Neural progenitor cell (in vitro differentiated cells): ENCODE measurements around the gene NKAIN2.

ENCODE experiments used
- EZH2 ChIP-seq: fragments of 200-600 bp; sonication (generic); IDR thresholded peaks from 2 replicates; pipeline ENCODE4 v1.6.1; 2017; ENCODE audit warnings: antibody characterized with exemption, mild to moderate bottlenecking, moderate library complexity
- EZH2phosphoT487 ChIP-seq: fragments of 200-600 bp; sonication (generic); IDR thresholded peaks from 2 replicates; pipeline ENCODE4 v1.6.1; 2017; ENCODE audit warnings: antibody characterized with exemption
- TF ChIP-seq, protein P1 (sequence below): fragments of 200-600 bp; sonication (generic); IDR thresholded peaks from 2 replicates; pipeline ENCODE4 v1.5.1; 2017; ENCODE audit warnings: antibody characterized with exemption, mild to moderate bottlenecking

DNA sequence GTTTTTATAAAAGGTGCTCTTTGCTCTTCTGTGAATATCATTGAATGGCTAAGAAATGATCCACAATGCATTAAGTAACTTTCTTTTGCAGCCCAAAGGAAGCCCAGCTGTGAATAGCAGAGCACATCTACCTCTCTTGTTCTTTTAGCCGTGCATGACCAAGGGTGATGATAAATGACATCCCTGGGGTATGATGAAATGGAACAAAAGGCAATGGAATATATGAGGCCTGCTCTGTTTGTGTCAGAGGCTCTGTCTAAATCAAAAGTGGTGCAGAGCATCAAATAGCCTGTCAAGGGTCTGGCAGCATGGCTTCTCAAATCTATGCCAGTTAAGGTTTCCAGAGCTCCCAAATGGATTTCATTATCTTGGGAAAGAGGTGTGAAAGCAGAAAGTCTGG lies 796.0 kb downstream of the NKAIN2 start:
- TF ChIP-seq, protein P1, sequence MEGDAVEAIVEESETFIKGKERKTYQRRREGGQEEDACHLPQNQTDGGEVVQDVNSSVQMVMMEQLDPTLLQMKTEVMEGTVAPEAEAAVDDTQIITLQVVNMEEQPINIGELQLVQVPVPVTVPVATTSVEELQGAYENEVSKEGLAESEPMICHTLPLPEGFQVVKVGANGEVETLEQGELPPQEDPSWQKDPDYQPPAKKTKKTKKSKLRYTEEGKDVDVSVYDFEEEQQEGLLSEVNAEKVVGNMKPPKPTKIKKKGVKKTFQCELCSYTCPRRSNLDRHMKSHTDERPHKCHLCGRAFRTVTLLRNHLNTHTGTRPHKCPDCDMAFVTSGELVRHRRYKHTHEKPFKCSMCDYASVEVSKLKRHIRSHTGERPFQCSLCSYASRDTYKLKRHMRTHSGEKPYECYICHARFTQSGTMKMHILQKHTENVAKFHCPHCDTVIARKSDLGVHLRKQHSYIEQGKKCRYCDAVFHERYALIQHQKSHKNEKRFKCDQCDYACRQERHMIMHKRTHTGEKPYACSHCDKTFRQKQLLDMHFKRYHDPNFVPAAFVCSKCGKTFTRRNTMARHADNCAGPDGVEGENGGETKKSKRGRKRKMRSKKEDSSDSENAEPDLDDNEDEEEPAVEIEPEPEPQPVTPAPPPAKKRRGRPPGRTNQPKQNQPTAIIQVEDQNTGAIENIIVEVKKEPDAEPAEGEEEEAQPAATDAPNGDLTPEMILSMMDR = no peak
- no peak for TF ChIP-seq EZH2
- TF ChIP-seq EZH2phosphoT487 = no peak
